Measurements from ENCODE around the gene MRPS16.
A peak's percentile ranks its signal among the peaks of the same experiment; 100 is the strongest.
"Not testable (repeated sequence)": the region's sequence is repeated elsewhere in the genome, so short reads cannot be mapped to it uniquely, and the experiment has no call there.

MRPS16 gene

GRCh38 chr10:73252445-73253224 lies at the start of gene MRPS16:
Gene MRPS16 (minus strand): TSS chr10:73252644. CDS start chr10:73252482, 162 bp downstream.
- peak; percentile 79 to 81 for DNase-seq (ENCODE audit: low read depth in 1 of 2, low spot score in 1 of 2)

- DNase-seq (ENCODE audit: low read depth in 1 of 2, low spot score in 1 of 2), result no peak
These were observed 44.5 kb upstream of the MRPS16 start for GRCh38 chr10:73296946-73297345.

GRCh38 chr10:73293461-73293860 lies 41.0 kb upstream of the MRPS16 start:
- DNase-seq (ENCODE audit: low read depth in 1 of 2, low spot score in 1 of 2), result no peak

GRCh38 chr10:73289958-73290357 lies 37.5 kb upstream of the MRPS16 start:
- DNase-seq (ENCODE audit: low read depth in 1 of 2, low spot score in 1 of 2), result no peak

GRCh38 chr10:73287441-73287840 lies 35.0 kb upstream of the MRPS16 start:
- no peak for DNase-seq (ENCODE audit: low read depth in 1 of 2, low spot score in 1 of 2)

GRCh38 chr10:73281097-73281496 lies 28.7 kb upstream of the MRPS16 start:
- no peak for DNase-seq (ENCODE audit: low read depth in 1 of 2, low spot score in 1 of 2)

GRCh38 chr10:73264423-73264822 lies 12.0 kb upstream of the MRPS16 start:
- no peak for DNase-seq (ENCODE audit: low read depth in 1 of 2, low spot score in 1 of 2)

GRCh38 chr10:73263693-73264347 lies 11.4 kb upstream of the MRPS16 start:
- DNase-seq (ENCODE audit: low read depth in 1 of 2, low spot score in 1 of 2), result no peak

GRCh38 chr10:73262880-73263555 lies 10.6 kb upstream of the MRPS16 start:
- DNase-seq (ENCODE audit: low read depth in 1 of 2, low spot score in 1 of 2), result no peak

GRCh38 chr10:73262105-73262730 lies 9.8 kb upstream of the MRPS16 start:
- no peak for DNase-seq (ENCODE audit: low read depth in 1 of 2, low spot score in 1 of 2)

- no peak for DNase-seq (ENCODE audit: low read depth in 1 of 2, low spot score in 1 of 2)
These were observed 9.0 kb upstream of the MRPS16 start for GRCh38 chr10:73261362-73261995.

GRCh38 chr10:73258612-73259011 lies 6.2 kb upstream of the MRPS16 start:
- not testable (repeated sequence) for DNase-seq (ENCODE audit: low read depth in 1 of 2, low spot score in 1 of 2)

GRCh38 chr10:73253225-73253555 lies 746 bp upstream of the MRPS16 start:
- no peak for DNase-seq (ENCODE audit: low read depth in 1 of 2, low spot score in 1 of 2)

- DNase-seq (ENCODE audit: low read depth in 1 of 2, low spot score in 1 of 2), result no peak
These were observed 580 bp downstream of the MRPS16 start for GRCh38 chr10:73251683-73252444.

- DNase-seq (ENCODE audit: low read depth in 1 of 2, low spot score in 1 of 2), result no peak
These were observed 4.2 kb downstream of the MRPS16 start for GRCh38 chr10:73248259-73248724.

- DNase-seq (ENCODE audit: low read depth in 1 of 2, low spot score in 1 of 2), result no peak
These were observed 4.8 kb downstream of the MRPS16 start for GRCh38 chr10:73247509-73248258.

- DNase-seq (ENCODE audit: low read depth in 1 of 2, low spot score in 1 of 2), result peak; percentile 94 to 98
These were observed 5.6 kb downstream of the MRPS16 start, which contains the start of gene DNAJC9 for GRCh38 chr10:73246646-73247508. Gene DNAJC9 (minus strand): TSS chr10:73247255. CDS start chr10:73247189, 66 bp downstream.

GRCh38 chr10:73246322-73246645 lies 6.2 kb downstream of the MRPS16 start:
- DNase-seq (ENCODE audit: low read depth in 1 of 2, low spot score in 1 of 2), result no peak

Data from stimulated activated CD4-positive, alpha-beta T cell treated with anti-CD3 and anti-CD28 coated beads, Interleukin-15, amount 100 ng/mL, for 1 hour (primary cell).